Common myeloid progenitor, CD34-positive (primary cell): ENCODE measurements around the gene TMEM37.

ENCODE experiments used
- CTCF ChIA-PET: fragments of 350-600 bp; sonication (Branson Sonifier 250); formaldehyde crosslinking; loops from one replicate; lab custom pipeline; 2021; ENCODE audit warnings: antibody characterized with exemption; lab: Charles Lee
- POLR2A ChIA-PET: fragments of 350-600 bp; sonication (Branson Sonifier 250); formaldehyde crosslinking; loops from one replicate; lab custom pipeline; 2021; ENCODE audit warnings: antibody characterized with exemption; lab: Charles Lee
- DNase-seq, 3 donors: peaks; one replicate each; pipeline versions ENCODE4 v3.0.0 to v3.0.0-alpha.2; 2013
- H3K27ac ChIP-seq, 2 experiments: 1 replicate in 1 of 2; 2 replicates in 1 of 2; pipeline ENCODE4 v1.7.0; 2013; ENCODE audit warnings: inconsistent platforms in 2 of 2, low read length in 2 of 2, mild to moderate bottlenecking in 2 of 2, low read depth in 1 of 2, moderate library complexity in 1 of 2; ENCODE audit not compliant: severe bottlenecking in 2 of 2, insufficient read depth in 1 of 2, poor library complexity in 1 of 2
- H3K27me3 ChIP-seq, 5 experiments: replicated peaks in 2 of 5; 1 replicate in 3 of 5; 2 replicates in 2 of 5; pipeline versions ENCODE4 v1.6.1 to v1.7.0; 2013; ENCODE audit warnings: low read length in 4 of 5, mild to moderate bottlenecking in 2 of 5, moderate library complexity in 2 of 5, inconsistent platforms in 1 of 5; ENCODE audit not compliant: insufficient read depth in 5 of 5, control insufficient read depth in 4 of 5
- H3K36me3 ChIP-seq, 4 experiments: 1 replicate in 2 of 4; 2 replicates in 2 of 4; pipeline versions ENCODE4 v1.6.1 to v1.7.0; 2013; ENCODE audit warnings: low read length in 3 of 4, control low read depth in 1 of 4, mild to moderate bottlenecking in 1 of 4; ENCODE audit not compliant: control insufficient read depth in 4 of 4, insufficient read depth in 4 of 4
- H3K4me1 ChIP-seq, 4 experiments: 1 replicate in 3 of 4; 2 replicates in 1 of 4; pipeline versions ENCODE4 v1.6.1 to v1.7.1; 2013; ENCODE audit warnings: low read length in 3 of 4, mild to moderate bottlenecking in 3 of 4, control low read depth in 1 of 4, inconsistent platforms in 1 of 4, moderate library complexity in 1 of 4; ENCODE audit not compliant: control insufficient read depth in 4 of 4, insufficient read depth in 4 of 4; ENCODE audit errors: control extremely low read depth in 1 of 4
- H3K4me3 ChIP-seq, 7 experiments: 1 replicate in 4 of 7; 2 replicates in 3 of 7; pipeline versions ENCODE4 v1.5.1 to v1.7.0; 2013; ENCODE audit warnings: mild to moderate bottlenecking in 7 of 7, low read length in 6 of 7, moderate library complexity in 6 of 7, inconsistent platforms in 2 of 7, low read depth in 2 of 7, control low read depth in 1 of 7; ENCODE audit not compliant: insufficient read depth in 4 of 7, control insufficient read depth in 1 of 7; ENCODE audit errors: extremely low read depth in 1 of 7
- H3K9me3 ChIP-seq, 5 experiments: 1 replicate in 4 of 5; 2 replicates in 1 of 5; pipeline versions ENCODE4 v1.6.1 to v1.7.1; 2013; ENCODE audit warnings: low read length in 4 of 5, mild to moderate bottlenecking in 2 of 5, inconsistent platforms in 1 of 5, low read depth in 1 of 5, moderate library complexity in 1 of 5; ENCODE audit not compliant: control insufficient read depth in 4 of 5, insufficient read depth in 2 of 5; ENCODE audit errors: control extremely low read depth in 1 of 5
- WGBS: methylation state at CpG from one replicate; pipeline ENCODE4 v1.1.5; 2013; ENCODE audit not compliant: insufficient coverage; 5-methylcytosine and 5-hydroxymethylcytosine counted together

Gene TMEM37

GRCh38 chr2:119423811-119424210, 7.8 kb upstream of the TMEM37 start:
- WGBS: 100% methylated on average over 1 of the region's 2 CpGs
- peaks cover 0 to 11% (median 0%) of the 10 kb centered on the region in 5 experiments for H3K27me3 ChIP-seq

GRCh38 chr2:119424284-119425118, 7.2 kb upstream of the TMEM37 start:
- no peak overlapping the region for H3K4me3 ChIP-seq
- H3K9me3 ChIP-seq: peaks cover 0 to 9% (median 4%) of the 10 kb centered on the region in 5 experiments
- H3K27ac ChIP-seq: no peak overlapping the region
- WGBS: 95% methylated on average over 9 of the region's 10 CpGs
- peaks cover 0 to 15% (median 0%) of the 10 kb centered on the region in 5 experiments for H3K27me3 ChIP-seq
- no peaks in the 10 kb centered on the region for H3K36me3 ChIP-seq
- POLR2A ChIA-PET: no interaction called here
- no peak for DNase-seq
- no peaks in the 10 kb centered on the region for H3K4me1 ChIP-seq
- CTCF ChIA-PET: no interaction called here

More at GRCh38 chr2:119423811-119424210, 7.8 kb upstream of the TMEM37 start:
- Histone ChIP-seq H3K4me1 (no peaks in the 10 kb centered on the region), H3K9me3 (peaks cover 0 to 9% (median 4%) of the 10 kb centered on the region in 5 experiments), H3K27ac (no peak overlapping the region), H3K4me3 (no peak overlapping the region), H3K36me3 (no peaks in the 10 kb centered on the region)
- no peak for DNase-seq
- POLR2A ChIA-PET: no interaction called here
- CTCF ChIA-PET: no interaction called here

GRCh38 chr2:119425119-119425405, 6.6 kb upstream of the TMEM37 start:
- H3K27me3 ChIP-seq: peaks cover 0 to 17% (median 0%) of the 10 kb centered on the region in 5 experiments
- ChIA-PET CTCF (no interaction called here), POLR2A (no interaction called here)
- H3K9me3 ChIP-seq: peaks cover 0 to 9% (median 4%) of the 10 kb centered on the region in 5 experiments
- no peak for DNase-seq
- no peaks in the 10 kb centered on the region for H3K4me1 ChIP-seq
- H3K4me3 ChIP-seq: no peak overlapping the region
- no peaks in the 10 kb centered on the region for H3K36me3 ChIP-seq
- no peak overlapping the region for H3K27ac ChIP-seq
- 100% methylated on average over 1 of the region's 1 CpG for WGBS

GRCh38 chr2:119425620-119426395, 5.8 kb upstream of the TMEM37 start:
- no peak for DNase-seq
- POLR2A ChIA-PET: no interaction called here
- CTCF ChIA-PET: no interaction called here
- 100% methylated on average over 3 of the region's 7 CpGs for WGBS
- no peaks in the 10 kb centered on the region for H3K36me3 ChIP-seq
- H3K4me3 ChIP-seq: no peak overlapping the region
- H3K27ac ChIP-seq: no peak overlapping the region
- peaks cover 0 to 20% (median under 1%) of the 10 kb centered on the region in 5 experiments for H3K27me3 ChIP-seq
- no peaks in the 10 kb centered on the region for H3K4me1 ChIP-seq
- peaks cover 0 to 7% (median 4%) of the 10 kb centered on the region in 5 experiments for H3K9me3 ChIP-seq

GRCh38 chr2:119426396-119426675, 5.3 kb upstream of the TMEM37 start:
- Histone ChIP-seq H3K4me1 (peaks cover 0 to 2% (median 2%) of the 10 kb centered on the region in 4 experiments), H3K9me3 (peaks cover 0 to 2% (median 1%) of the 10 kb centered on the region in 5 experiments), H3K27ac (no peak overlapping the region), H3K4me3 (no peak overlapping the region), H3K36me3 (no peaks in the 10 kb centered on the region), H3K27me3 (peaks cover 0 to 25% (median 6%) of the 10 kb centered on the region in 5 experiments)
- CTCF ChIA-PET: no interaction called here
- DNase-seq: no peak
- POLR2A ChIA-PET: no interaction called here
- 68% methylated on average over 5 of the region's 5 CpGs for WGBS

- POLR2A ChIA-PET: no interaction called here
- Histone ChIP-seq H3K27me3 (peaks cover 0 to 26% (median 8%) of the 10 kb centered on the region in 5 experiments), H3K27ac (no peak overlapping the region), H3K9me3 (no peaks in the 10 kb centered on the region), H3K4me3 (no peak overlapping the region), H3K36me3 (no peaks in the 10 kb centered on the region), H3K4me1 (peaks cover 0 to 6% (median 4%) of the 10 kb centered on the region in 4 experiments)
- no peak for DNase-seq
- WGBS: 64% methylated on average over 4 of the region's 12 CpGs
- CTCF ChIA-PET: no interaction called here
Observed at GRCh38 chr2:119426801-119427395, 4.8 kb upstream of the TMEM37 start.

GRCh38 chr2:119427756-119428155, 3.9 kb upstream of the TMEM37 start:
- H3K9me3 ChIP-seq: no peaks in the 10 kb centered on the region
- peaks cover 0 to 14% (median 11%) of the 10 kb centered on the region in 4 experiments for H3K4me1 ChIP-seq
- POLR2A ChIA-PET: no interaction called here
- no peaks in the 10 kb centered on the region for H3K36me3 ChIP-seq
- H3K4me3 ChIP-seq: no peak overlapping the region
- WGBS: 91% methylated on average over 3 of the region's 3 CpGs
- H3K27me3 ChIP-seq: peaks cover 0 to 33% (median 17%) of the 10 kb centered on the region in 5 experiments
- no peak for DNase-seq
- H3K27ac ChIP-seq: no peak overlapping the region
- CTCF ChIA-PET: no interaction called here
